ENCODE measurements around the gene ASCC3.

DNA sequence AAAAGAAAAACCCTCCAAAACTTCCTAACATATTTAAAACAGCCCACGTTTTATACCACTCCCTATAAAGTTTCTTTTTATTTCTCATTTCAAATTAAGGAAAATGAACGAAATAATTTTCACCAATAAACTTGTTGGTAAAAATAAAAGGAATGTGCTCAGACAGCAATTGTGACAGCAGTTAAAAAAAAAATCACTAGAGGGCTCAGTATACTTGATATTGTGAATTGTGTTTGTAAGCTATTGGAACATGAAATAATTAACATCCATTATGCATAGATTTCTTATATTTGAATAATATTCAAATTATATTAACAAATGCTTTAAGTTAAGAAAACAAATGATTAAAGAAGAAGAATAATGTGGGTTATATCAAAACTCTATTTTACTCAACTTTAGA, 105.5 kb downstream of the ASCC3 start:
- TF ChIP-seq, protein P1, sequence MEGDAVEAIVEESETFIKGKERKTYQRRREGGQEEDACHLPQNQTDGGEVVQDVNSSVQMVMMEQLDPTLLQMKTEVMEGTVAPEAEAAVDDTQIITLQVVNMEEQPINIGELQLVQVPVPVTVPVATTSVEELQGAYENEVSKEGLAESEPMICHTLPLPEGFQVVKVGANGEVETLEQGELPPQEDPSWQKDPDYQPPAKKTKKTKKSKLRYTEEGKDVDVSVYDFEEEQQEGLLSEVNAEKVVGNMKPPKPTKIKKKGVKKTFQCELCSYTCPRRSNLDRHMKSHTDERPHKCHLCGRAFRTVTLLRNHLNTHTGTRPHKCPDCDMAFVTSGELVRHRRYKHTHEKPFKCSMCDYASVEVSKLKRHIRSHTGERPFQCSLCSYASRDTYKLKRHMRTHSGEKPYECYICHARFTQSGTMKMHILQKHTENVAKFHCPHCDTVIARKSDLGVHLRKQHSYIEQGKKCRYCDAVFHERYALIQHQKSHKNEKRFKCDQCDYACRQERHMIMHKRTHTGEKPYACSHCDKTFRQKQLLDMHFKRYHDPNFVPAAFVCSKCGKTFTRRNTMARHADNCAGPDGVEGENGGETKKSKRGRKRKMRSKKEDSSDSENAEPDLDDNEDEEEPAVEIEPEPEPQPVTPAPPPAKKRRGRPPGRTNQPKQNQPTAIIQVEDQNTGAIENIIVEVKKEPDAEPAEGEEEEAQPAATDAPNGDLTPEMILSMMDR (IDR thresholded peaks at IDR 0.05): peak in 1 of 3 experiments; percentile 13
- no peak for TF ChIP-seq EP300 (IDR thresholded peaks at IDR 0.05)
- no peak for TF ChIP-seq POLR2AphosphoS5 (IDR thresholded peaks at IDR 0.05)
